PC-3 (cell line): Measurements from ENCODE around the gene ZNF830.

Experiments used
- EZH2 ChIP-seq: fragments of 300-600 bp; sonication (generic); IDR thresholded peaks from one replicate; pipeline ENCODE4 v1.6.1; 2017; ENCODE audit warnings: antibody characterized with exemption, mild to moderate bottlenecking, low read length; ENCODE audit not compliant: unreplicated experiment
- TF ChIP-seq, protein P1 (sequence below): fragments of 300-600 bp; sonication (generic); conservative IDR thresholded peaks from 2 replicates; pipeline ENCODE4 v1.5.1; 2017; ENCODE audit warnings: antibody characterized with exemption, low read depth, mild to moderate bottlenecking, low read length

- TF ChIP-seq, protein P1, sequence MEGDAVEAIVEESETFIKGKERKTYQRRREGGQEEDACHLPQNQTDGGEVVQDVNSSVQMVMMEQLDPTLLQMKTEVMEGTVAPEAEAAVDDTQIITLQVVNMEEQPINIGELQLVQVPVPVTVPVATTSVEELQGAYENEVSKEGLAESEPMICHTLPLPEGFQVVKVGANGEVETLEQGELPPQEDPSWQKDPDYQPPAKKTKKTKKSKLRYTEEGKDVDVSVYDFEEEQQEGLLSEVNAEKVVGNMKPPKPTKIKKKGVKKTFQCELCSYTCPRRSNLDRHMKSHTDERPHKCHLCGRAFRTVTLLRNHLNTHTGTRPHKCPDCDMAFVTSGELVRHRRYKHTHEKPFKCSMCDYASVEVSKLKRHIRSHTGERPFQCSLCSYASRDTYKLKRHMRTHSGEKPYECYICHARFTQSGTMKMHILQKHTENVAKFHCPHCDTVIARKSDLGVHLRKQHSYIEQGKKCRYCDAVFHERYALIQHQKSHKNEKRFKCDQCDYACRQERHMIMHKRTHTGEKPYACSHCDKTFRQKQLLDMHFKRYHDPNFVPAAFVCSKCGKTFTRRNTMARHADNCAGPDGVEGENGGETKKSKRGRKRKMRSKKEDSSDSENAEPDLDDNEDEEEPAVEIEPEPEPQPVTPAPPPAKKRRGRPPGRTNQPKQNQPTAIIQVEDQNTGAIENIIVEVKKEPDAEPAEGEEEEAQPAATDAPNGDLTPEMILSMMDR = no peak
- no peak for TF ChIP-seq EZH2
Observed at GRCh38 chr17:34993031-34993430, 31.7 kb downstream of the ZNF830 start.
